CD14-positive monocyte (primary cell): ENCODE results near the gene ASIC2. TPM values are rescaled to one million over a fixed set of nuclear protein-coding genes. Genes with fewer than 3 reads are reported as not detected.

Experiments used
- DNase-seq, 3 donors: peaks; one replicate each; pipeline ENCODE4 v3.0.0-alpha.2; 2011 to 2022
- H2AFZ ChIP-seq: 2 replicates; pipeline ENCODE4 v1.6.0; 2012; ENCODE audit warnings: mild to moderate bottlenecking, low read depth, low read length, inconsistent platforms; ENCODE audit not compliant: insufficient read depth, poor library complexity, severe bottlenecking
- H3K27ac ChIP-seq, 2 donors: 1 replicate in 1 of 2; 2 replicates in 1 of 2; pipeline ENCODE4 v1.5.1; 2012 to 2013; ENCODE audit warnings: low read length in 2 of 2, control low read depth in 1 of 2, inconsistent platforms in 1 of 2, low read depth in 1 of 2, mild to moderate bottlenecking in 1 of 2
- H3K27me3 ChIP-seq, 2 donors: one replicate each; pipeline versions ENCODE4 v1.6.0 to v1.6.1; 2011 to 2013; ENCODE audit warnings: low read length in 2 of 2; ENCODE audit not compliant: control insufficient read depth in 2 of 2, insufficient read depth in 2 of 2
- H3K36me3 ChIP-seq, 2 donors: replicated peaks in 1 of 2; 1 replicate in 1 of 2; 2 replicates in 1 of 2; pipeline versions ENCODE4 v1.5.1 to v1.6.1; 2012 to 2013; ENCODE audit warnings: low read length in 2 of 2, control low read depth in 1 of 2, inconsistent platforms in 1 of 2, mild to moderate bottlenecking in 1 of 2; ENCODE audit not compliant: insufficient read depth in 2 of 2, control insufficient read depth in 1 of 2
- H3K4me1 ChIP-seq, 2 donors: 1 replicate in 1 of 2; 2 replicates in 1 of 2; pipeline versions ENCODE4 v1.5.1 to v1.6.1; 2012 to 2013; ENCODE audit warnings: low read length in 2 of 2, control low read depth in 1 of 2, inconsistent platforms in 1 of 2, mild to moderate bottlenecking in 1 of 2, moderate library complexity in 1 of 2; ENCODE audit not compliant: insufficient read depth in 2 of 2, control insufficient read depth in 1 of 2
- H3K4me2 ChIP-seq: replicated peaks from 2 replicates; pipeline ENCODE3; 2012; ENCODE audit warnings: low read length, moderate library complexity, mild to moderate bottlenecking; ENCODE audit not compliant: poor library complexity, severe bottlenecking; ENCODE audit errors: extremely low read depth
- H3K4me3 ChIP-seq, 3 experiments: fragments of 200-600 bp in 1 of 3; sonication (generic) in 1 of 3; replicated peaks in 1 of 3; 1 replicate in 2 of 3; 2 replicates in 1 of 3; pipeline ENCODE4 v1.5.1; 2011 to 2013; ENCODE audit warnings: low read length in 3 of 3, mild to moderate bottlenecking in 3 of 3, control low read depth in 2 of 3, low read depth in 2 of 3, inconsistent platforms in 1 of 3, moderate library complexity in 1 of 3
- H3K79me2 ChIP-seq: 2 replicates; pipeline ENCODE4 v1.6.0; 2012; ENCODE audit warnings: mild to moderate bottlenecking, control low read depth, inconsistent platforms, low read length, moderate library complexity; ENCODE audit not compliant: insufficient read depth
- H3K9ac ChIP-seq: 2 replicates; pipeline ENCODE4 v1.6.0; 2017; ENCODE audit warnings: low read length, mild to moderate bottlenecking; ENCODE audit not compliant: insufficient read depth, poor library complexity, severe bottlenecking
- H3K9me3 ChIP-seq, 2 donors: replicated peaks in 1 of 2; 1 replicate in 1 of 2; 2 replicates in 1 of 2; pipeline versions ENCODE4 v1.5.1 to v1.6.1; 2012 to 2013; ENCODE audit warnings: low read length in 2 of 2, control low read depth in 1 of 2; ENCODE audit not compliant: control insufficient read depth in 1 of 2, insufficient read depth in 1 of 2
- H4K20me1 ChIP-seq: 2 replicates; pipeline ENCODE4 v1.6.0; 2012; ENCODE audit warnings: mild to moderate bottlenecking, low read length, control low read depth, moderate library complexity; ENCODE audit not compliant: insufficient read depth
- H3K27ac Mint-ChIP-seq, 7 donors: one replicate each; pipeline ENCODE4 v1.8.0; 2020; ENCODE audit warnings: mild to moderate bottlenecking in 7 of 7, mixed read lengths in 7 of 7, moderate library complexity in 6 of 7, inconsistent platforms in 2 of 7
- H3K27me3 Mint-ChIP-seq, 3 donors: one replicate each; pipeline ENCODE4 v1.8.0; 2021 to 2022; ENCODE audit warnings: low read depth in 3 of 3, mild to moderate bottlenecking in 3 of 3, mixed read lengths in 3 of 3, moderate library complexity in 3 of 3, inconsistent platforms in 1 of 3
- H3K36me3 Mint-ChIP-seq, 2 donors: one replicate each; pipeline ENCODE4 v1.8.0; 2020; ENCODE audit warnings: mixed read lengths in 2 of 2, inconsistent platforms in 1 of 2, mild to moderate bottlenecking in 1 of 2
- H3K4me1 Mint-ChIP-seq: one replicate; pipeline ENCODE4 v1.8.0; 2020; ENCODE audit warnings: mild to moderate bottlenecking, mixed read lengths
- H3K4me3 Mint-ChIP-seq, 2 donors: one replicate each; pipeline ENCODE4 v1.8.0; 2020; ENCODE audit warnings: mild to moderate bottlenecking in 2 of 2, mixed read lengths in 2 of 2, moderate library complexity in 1 of 2
- H3K9me3 Mint-ChIP-seq, 7 donors: one replicate each; pipeline ENCODE4 v1.8.0; 2020 to 2022; ENCODE audit warnings: mixed read lengths in 7 of 7, mild to moderate bottlenecking in 6 of 7, moderate library complexity in 6 of 7, inconsistent platforms in 2 of 7
- WGBS: methylation state at CpG from one replicate; pipeline ENCODE4 v1.1.5; 2013; ENCODE audit warnings: missing lambda C conversion rate; ENCODE audit not compliant: insufficient coverage; 5-methylcytosine and 5-hydroxymethylcytosine counted together
- intact Hi-C, 2 donors: fragments of 100-400 bp; cut with micrococcal nuclease; formaldehyde crosslinking; loops; one replicate each; pipeline versions ENCODE4 v1.15.0 to v1.15.1; 2023
- polyA plus RNA-seq, 3 donors: library from polyadenylated mRNA; depleted of rRNA in 1 of 3; unstranded in 2 of 3; stranded (reverse) in 1 of 3; fragments of 300-500 nt in 2 of 3; fragments of >200 nt in 1 of 3; fragmentation: Illumina TruSeq in 2 of 3; gene quantifications; 1 replicate in 2 of 3; 2 replicates in 1 of 3; pipeline ENCODE4 v1.2.3, GENCODE V29; 2012 to 2021
- TF ChIP-seq, protein P1 (sequence below): fragments of 200-600 bp; IDR thresholded peaks from one replicate; pipeline ENCODE4 v1.8.0; 2022; ENCODE audit warnings: antibody characterized with exemption, mild to moderate bottlenecking

ASIC2 gene
- polyA plus RNA-seq, 3 donors = not detected

GRCh38 chr17:33204156-33204555 is 88.9 kb downstream of the ASIC2 start:
- no peak overlapping the region for H2AFZ ChIP-seq
- Mint-ChIP-seq H3K27me3 (peaks cover 3 to 4% (median 4%) of the 10 kb centered on the region in 3 donors), H3K4me3 (no peak overlapping the region), H3K9me3 (peaks cover 0 to 5% (median 0%) of the 10 kb centered on the region in 7 donors), H3K36me3 (no peaks in the 10 kb centered on the region), H3K27ac (no peak overlapping the region), H3K4me1 (no peaks in the 10 kb centered on the region)
- H3K4me3 ChIP-seq = no peak overlapping the region
- H3K4me2 ChIP-seq = no peak overlapping the region
- 86% methylated on average over 1 of the region's 3 CpGs for whole genome bisulfite sequencing
- DNase-seq = no peak
- H3K9me3 ChIP-seq = no peaks in the 10 kb centered on the region
- no peak overlapping the region for H3K9ac ChIP-seq
- intact Hi-C loops = no loop called here
- H3K27me3 ChIP-seq = no peaks in the 10 kb centered on the region
- TF ChIP-seq, protein P1, sequence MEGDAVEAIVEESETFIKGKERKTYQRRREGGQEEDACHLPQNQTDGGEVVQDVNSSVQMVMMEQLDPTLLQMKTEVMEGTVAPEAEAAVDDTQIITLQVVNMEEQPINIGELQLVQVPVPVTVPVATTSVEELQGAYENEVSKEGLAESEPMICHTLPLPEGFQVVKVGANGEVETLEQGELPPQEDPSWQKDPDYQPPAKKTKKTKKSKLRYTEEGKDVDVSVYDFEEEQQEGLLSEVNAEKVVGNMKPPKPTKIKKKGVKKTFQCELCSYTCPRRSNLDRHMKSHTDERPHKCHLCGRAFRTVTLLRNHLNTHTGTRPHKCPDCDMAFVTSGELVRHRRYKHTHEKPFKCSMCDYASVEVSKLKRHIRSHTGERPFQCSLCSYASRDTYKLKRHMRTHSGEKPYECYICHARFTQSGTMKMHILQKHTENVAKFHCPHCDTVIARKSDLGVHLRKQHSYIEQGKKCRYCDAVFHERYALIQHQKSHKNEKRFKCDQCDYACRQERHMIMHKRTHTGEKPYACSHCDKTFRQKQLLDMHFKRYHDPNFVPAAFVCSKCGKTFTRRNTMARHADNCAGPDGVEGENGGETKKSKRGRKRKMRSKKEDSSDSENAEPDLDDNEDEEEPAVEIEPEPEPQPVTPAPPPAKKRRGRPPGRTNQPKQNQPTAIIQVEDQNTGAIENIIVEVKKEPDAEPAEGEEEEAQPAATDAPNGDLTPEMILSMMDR = no peak
- H3K27ac ChIP-seq = no peak overlapping the region
- no peaks in the 10 kb centered on the region for H3K4me1 ChIP-seq
- no peaks in the 10 kb centered on the region for H3K79me2 ChIP-seq
- no peaks in the 10 kb centered on the region for H3K36me3 ChIP-seq
- H4K20me1 ChIP-seq = no peaks in the 10 kb centered on the region

DNA sequence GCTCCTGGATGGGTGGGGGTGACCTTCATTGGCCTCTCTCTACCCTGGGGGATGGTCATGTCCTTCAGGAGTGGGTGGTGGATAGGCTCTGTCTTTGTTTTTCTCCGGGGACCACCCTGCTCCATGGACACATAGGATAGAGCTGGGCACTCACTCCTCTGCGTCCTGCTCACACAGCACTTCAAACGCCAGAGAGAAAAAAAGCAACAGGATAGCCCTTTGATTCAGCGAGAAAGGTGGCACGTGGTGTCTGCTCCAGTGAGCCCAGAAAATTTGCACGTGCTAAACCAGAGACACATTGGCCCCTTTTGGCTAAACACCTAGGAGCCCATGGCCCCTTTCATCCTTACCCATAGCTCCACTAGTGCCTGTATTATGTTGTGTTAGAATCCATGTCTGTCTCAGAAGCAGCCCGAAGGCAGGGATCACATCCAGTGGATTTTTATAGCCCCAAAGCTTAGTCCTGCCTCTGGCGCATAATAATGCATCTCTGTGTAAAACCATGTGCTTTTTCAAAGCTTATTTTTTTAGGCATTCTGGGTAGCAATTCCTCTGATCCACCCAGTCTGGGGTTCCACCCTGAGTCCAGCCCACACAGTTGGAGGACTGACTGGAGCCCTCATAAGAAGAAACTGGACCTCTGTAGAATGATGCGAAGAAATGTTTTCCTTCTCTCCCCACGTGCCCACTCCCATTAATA is 90.1 kb downstream of the ASIC2 start:
- H3K36me3 Mint-ChIP-seq = no peaks in the 10 kb centered on the region
- H3K9ac ChIP-seq = no peak overlapping the region
- no peaks in the 10 kb centered on the region for H3K4me1 Mint-ChIP-seq
- no peaks in the 10 kb centered on the region for H4K20me1 ChIP-seq
- H3K4me2 ChIP-seq = no peak overlapping the region
- WGBS = 54% methylated on average over 7 of the region's 10 CpGs
- intact Hi-C loops = no loop called here
- DNase-seq = no peak
- no peak overlapping the region for H3K27ac Mint-ChIP-seq
- peaks cover 2 to 4% (median 3%) of the 10 kb centered on the region in 3 donors for H3K27me3 Mint-ChIP-seq
- TF ChIP-seq, protein P1 = no peak
- H3K9me3 Mint-ChIP-seq = no peaks in the 10 kb centered on the region
- no peaks in the 10 kb centered on the region for H3K4me1 ChIP-seq
- H3K27me3 ChIP-seq = no peaks in the 10 kb centered on the region
- H3K36me3 ChIP-seq = no peaks in the 10 kb centered on the region
- H3K4me3 Mint-ChIP-seq = no peak overlapping the region
- H3K79me2 ChIP-seq = no peaks in the 10 kb centered on the region
- H3K27ac ChIP-seq = no peak overlapping the region
- no peak overlapping the region for H2AFZ ChIP-seq
- H3K4me3 ChIP-seq = no peak overlapping the region
- no peaks in the 10 kb centered on the region for H3K9me3 ChIP-seq
